T-helper 1 cell treated with Interleukin-12 subunit alpha and Interleukin-12 subunit beta and Interleukin-4 antibody, amounts not matched to agents 30 μg/mL and 1 μg/mL, for 36 hours (primary cell): ENCODE data around the gene DLG2.

Source experiments
- H3K27ac Mint-ChIP-seq: one replicate; pipeline ENCODE4 v1.8.0; 2021; ENCODE audit warnings: mild to moderate bottlenecking, mixed read lengths
- H3K27me3 Mint-ChIP-seq: one replicate; pipeline ENCODE4 v1.8.0; 2021; ENCODE audit warnings: low read depth, mixed read lengths
- H3K36me3 Mint-ChIP-seq: one replicate; pipeline ENCODE4 v1.8.0; 2021; ENCODE audit warnings: low read depth, mixed read lengths
- H3K4me1 Mint-ChIP-seq: one replicate; pipeline ENCODE4 v1.8.0; 2021; ENCODE audit warnings: low read depth, mixed read lengths
- H3K4me3 Mint-ChIP-seq: one replicate; pipeline ENCODE4 v1.8.0; 2021; ENCODE audit warnings: mild to moderate bottlenecking, moderate library complexity, mixed read lengths
- H3K9me3 Mint-ChIP-seq: one replicate; pipeline ENCODE4 v1.8.0; 2021; ENCODE audit warnings: mixed read lengths

The DLG2 gene

GRCh38 chr11:83818349-83818748, 1808.8 kb downstream of the DLG2 start:
- no peaks in the 10 kb centered on the region for H3K4me1 Mint-ChIP-seq
- no peak overlapping the region for H3K27ac Mint-ChIP-seq
- H3K4me3 Mint-ChIP-seq: no peak overlapping the region
- H3K27me3 Mint-ChIP-seq: no peaks in the 10 kb centered on the region
- H3K36me3 Mint-ChIP-seq: no peaks in the 10 kb centered on the region
- no peaks in the 10 kb centered on the region for H3K9me3 Mint-ChIP-seq

- Mint-ChIP-seq H3K9me3 (no peaks in the 10 kb centered on the region), H3K27me3 (no peaks in the 10 kb centered on the region), H3K4me1 (no peaks in the 10 kb centered on the region), H3K27ac (no peak overlapping the region), H3K36me3 (no peaks in the 10 kb centered on the region), H3K4me3 (no peak overlapping the region)
These were observed 1810.5 kb downstream of the DLG2 start for GRCh38 chr11:83816572-83817187.

- H3K4me1 Mint-ChIP-seq: no peaks in the 10 kb centered on the region
- no peaks in the 10 kb centered on the region for H3K27me3 Mint-ChIP-seq
- H3K36me3 Mint-ChIP-seq: no peaks in the 10 kb centered on the region
- no peak overlapping the region for H3K4me3 Mint-ChIP-seq
- no peak overlapping the region for H3K27ac Mint-ChIP-seq
- no peaks in the 10 kb centered on the region for H3K9me3 Mint-ChIP-seq
These were observed 1811.4 kb downstream of the DLG2 start for GRCh38 chr11:83815736-83816135.

- Mint-ChIP-seq H3K27me3 (no peaks in the 10 kb centered on the region), H3K9me3 (no peaks in the 10 kb centered on the region)
These were observed 1813.8 kb downstream of the DLG2 start for GRCh38 chr11:83813296-83813695.

GRCh38 chr11:83809274-83809673, 1817.9 kb downstream of the DLG2 start:
- Mint-ChIP-seq H3K27me3 (no peaks in the 10 kb centered on the region), H3K36me3 (no peaks in the 10 kb centered on the region), H3K4me3 (no peak overlapping the region), H3K9me3 (no peaks in the 10 kb centered on the region), H3K4me1 (no peaks in the 10 kb centered on the region), H3K27ac (no peak overlapping the region)

More at GRCh38 chr11:83813296-83813695, 1813.8 kb downstream of the DLG2 start:
- H3K4me3 Mint-ChIP-seq: no peak overlapping the region
- H3K4me1 Mint-ChIP-seq: no peaks in the 10 kb centered on the region
- H3K36me3 Mint-ChIP-seq: no peaks in the 10 kb centered on the region
- no peak overlapping the region for H3K27ac Mint-ChIP-seq

- Mint-ChIP-seq H3K27ac (no peak overlapping the region), H3K9me3 (no peaks in the 10 kb centered on the region), H3K4me1 (no peaks in the 10 kb centered on the region), H3K36me3 (no peaks in the 10 kb centered on the region), H3K4me3 (no peak overlapping the region), H3K27me3 (no peaks in the 10 kb centered on the region)
These were observed 1825.3 kb downstream of the DLG2 start for GRCh38 chr11:83801799-83802198.

GRCh38 chr11:83793310-83793709, 1833.8 kb downstream of the DLG2 start:
- Mint-ChIP-seq H3K9me3 (no peaks in the 10 kb centered on the region), H3K27ac (no peak overlapping the region), H3K27me3 (no peaks in the 10 kb centered on the region), H3K36me3 (no peaks in the 10 kb centered on the region), H3K4me3 (no peak overlapping the region), H3K4me1 (no peaks in the 10 kb centered on the region)

GRCh38 chr11:83791557-83791956, 1835.6 kb downstream of the DLG2 start:
- H3K27ac Mint-ChIP-seq: no peak overlapping the region
- H3K27me3 Mint-ChIP-seq: no peaks in the 10 kb centered on the region
- no peak overlapping the region for H3K4me3 Mint-ChIP-seq
- H3K4me1 Mint-ChIP-seq: no peaks in the 10 kb centered on the region
- H3K9me3 Mint-ChIP-seq: no peaks in the 10 kb centered on the region
- H3K36me3 Mint-ChIP-seq: no peaks in the 10 kb centered on the region

GRCh38 chr11:83785942-83786341, 1841.2 kb downstream of the DLG2 start:
- no peaks in the 10 kb centered on the region for H3K27me3 Mint-ChIP-seq
- no peak overlapping the region for H3K4me3 Mint-ChIP-seq
- H3K9me3 Mint-ChIP-seq: no peaks in the 10 kb centered on the region
- H3K36me3 Mint-ChIP-seq: no peaks in the 10 kb centered on the region
- H3K27ac Mint-ChIP-seq: no peak overlapping the region
- H3K4me1 Mint-ChIP-seq: no peaks in the 10 kb centered on the region

GRCh38 chr11:83784419-83784818, 1842.7 kb downstream of the DLG2 start:
- Mint-ChIP-seq H3K9me3 (no peaks in the 10 kb centered on the region), H3K27ac (no peak overlapping the region), H3K4me1 (no peaks in the 10 kb centered on the region), H3K27me3 (no peaks in the 10 kb centered on the region), H3K36me3 (no peaks in the 10 kb centered on the region), H3K4me3 (no peak overlapping the region)

- no peaks in the 10 kb centered on the region for H3K9me3 Mint-ChIP-seq
- peaks cover 7% of the 10 kb centered on the region for H3K27me3 Mint-ChIP-seq
- H3K4me1 Mint-ChIP-seq: no peaks in the 10 kb centered on the region
- no peak overlapping the region for H3K4me3 Mint-ChIP-seq
- no peaks in the 10 kb centered on the region for H3K36me3 Mint-ChIP-seq
- H3K27ac Mint-ChIP-seq: no peak overlapping the region
These were observed 1844.8 kb downstream of the DLG2 start for GRCh38 chr11:83782329-83782728.

GRCh38 chr11:83779876-83780275, 1847.3 kb downstream of the DLG2 start:
- no peaks in the 10 kb centered on the region for H3K4me1 Mint-ChIP-seq
- H3K27me3 Mint-ChIP-seq: peaks cover 7% of the 10 kb centered on the region
- H3K36me3 Mint-ChIP-seq: no peaks in the 10 kb centered on the region
- no peak overlapping the region for H3K27ac Mint-ChIP-seq
- H3K4me3 Mint-ChIP-seq: no peak overlapping the region
- H3K9me3 Mint-ChIP-seq: no peaks in the 10 kb centered on the region

- Mint-ChIP-seq H3K27ac (no peak overlapping the region), H3K9me3 (no peaks in the 10 kb centered on the region), H3K36me3 (no peaks in the 10 kb centered on the region), H3K4me3 (no peak overlapping the region), H3K4me1 (no peaks in the 10 kb centered on the region), H3K27me3 (peaks cover 7% of the 10 kb centered on the region)
These were observed 1848.5 kb downstream of the DLG2 start for GRCh38 chr11:83778596-83778995.

GRCh38 chr11:83773950-83774880, 1852.9 kb downstream of the DLG2 start:
- H3K36me3 Mint-ChIP-seq: no peaks in the 10 kb centered on the region
- H3K9me3 Mint-ChIP-seq: no peaks in the 10 kb centered on the region
- H3K27ac Mint-ChIP-seq: no peak overlapping the region
- no peaks in the 10 kb centered on the region for H3K4me1 Mint-ChIP-seq
- H3K4me3 Mint-ChIP-seq: no peak overlapping the region
- peaks cover 10% of the 10 kb centered on the region for H3K27me3 Mint-ChIP-seq

- no peaks in the 10 kb centered on the region for H3K9me3 Mint-ChIP-seq
- H3K4me1 Mint-ChIP-seq: no peaks in the 10 kb centered on the region
- no peak overlapping the region for H3K4me3 Mint-ChIP-seq
- H3K27me3 Mint-ChIP-seq: peaks cover 3% of the 10 kb centered on the region
- no peak overlapping the region for H3K27ac Mint-ChIP-seq
- H3K36me3 Mint-ChIP-seq: no peaks in the 10 kb centered on the region
These were observed 1858.7 kb downstream of the DLG2 start for GRCh38 chr11:83768489-83768888.
